Activated CD4-positive, alpha-beta T cell treated with anti-CD3 and anti-CD28 coated beads for 1 hour (primary cell): ENCODE measurements around the gene ARHGEF1.
A peak's percentile ranks its signal among the peaks of the same experiment; 100 is the strongest.

ENCODE experiments used
- DNase-seq: peaks from one replicate; pipeline ENCODE4 v3.0.0-alpha.2; 2020

ARHGEF1 gene

DNA sequence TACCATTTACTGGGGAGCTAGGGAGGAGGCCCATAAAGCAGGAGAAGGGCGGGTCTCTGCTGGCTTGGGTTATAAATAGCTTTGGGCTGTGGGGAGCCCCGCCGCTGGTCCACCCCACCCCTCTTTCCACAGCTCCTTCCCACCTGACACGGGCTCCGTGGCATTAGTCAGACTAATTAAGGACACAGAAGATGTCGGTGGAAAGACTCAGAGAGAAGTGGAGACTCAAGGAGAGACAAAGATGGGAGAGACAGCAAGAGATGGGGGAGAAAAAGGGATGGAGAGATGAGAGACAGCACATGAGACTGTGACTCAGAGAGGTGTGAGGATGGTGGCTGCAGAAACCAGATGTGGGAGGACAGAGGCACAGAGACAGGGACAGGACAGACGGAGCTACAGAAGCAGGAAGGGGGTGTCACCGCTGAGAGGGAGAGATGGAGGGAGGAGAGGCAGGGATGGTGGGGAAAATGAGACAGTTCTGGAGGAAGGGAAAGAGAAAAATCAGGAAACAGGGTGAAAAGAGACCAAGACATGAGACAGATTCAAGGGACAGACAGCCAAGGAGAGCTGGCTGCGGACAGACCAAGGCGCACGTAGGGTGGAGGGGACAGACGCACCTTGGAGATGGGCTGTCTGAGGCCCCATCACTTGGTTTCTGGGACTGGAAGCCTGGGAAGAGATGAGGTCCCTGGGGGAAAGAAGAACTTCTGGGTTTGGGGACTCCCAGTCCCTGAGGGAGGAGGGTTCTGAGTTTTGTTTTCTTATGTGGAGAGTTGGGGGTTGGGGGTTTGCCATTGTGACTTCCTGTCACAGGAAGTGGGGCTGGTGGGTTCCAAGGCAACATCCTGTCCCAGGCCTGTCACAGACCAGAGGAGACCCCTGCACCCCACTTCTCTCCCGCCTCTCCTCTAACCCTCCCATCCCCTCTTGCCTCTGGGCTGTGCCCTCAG is 4.1 kb downstream of the ARHGEF1 start:
- peak; percentile 51 for DNase-seq

DNA sequence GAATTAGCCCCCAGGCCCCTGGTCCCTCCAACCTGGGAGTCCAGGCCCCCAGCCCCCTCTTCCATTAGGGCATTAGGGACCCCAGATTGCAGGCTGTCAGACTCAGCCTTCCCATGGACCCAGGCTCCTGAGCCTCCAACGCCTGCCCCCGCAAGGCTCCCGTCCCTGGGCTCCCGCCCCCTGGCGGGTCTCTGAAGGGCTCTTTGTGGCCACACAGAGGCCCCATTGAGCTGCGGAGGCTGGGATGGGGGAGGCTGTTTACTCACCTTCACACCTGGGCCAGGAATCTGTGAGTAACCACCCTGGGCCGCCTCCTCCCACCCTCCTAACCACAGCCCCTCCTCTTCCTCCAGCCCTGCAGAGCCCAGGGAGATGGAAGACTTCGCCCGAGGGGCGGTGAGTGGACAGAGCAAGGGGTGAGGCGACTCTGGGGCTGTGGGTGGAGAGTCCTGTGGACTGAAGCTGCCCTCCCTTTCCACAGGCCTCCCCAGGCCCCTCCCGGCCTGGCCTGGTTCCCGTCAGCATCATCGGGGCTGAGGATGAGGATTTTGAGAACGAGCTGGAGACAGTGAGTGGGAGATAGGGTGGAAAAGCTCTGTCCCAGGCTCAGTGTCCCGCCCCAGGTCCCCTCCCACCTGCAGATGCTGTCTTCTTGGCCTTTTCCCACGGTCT is 4.9 kb downstream of the ARHGEF1 start:
- DNase-seq = peak; percentile 83

DNA sequence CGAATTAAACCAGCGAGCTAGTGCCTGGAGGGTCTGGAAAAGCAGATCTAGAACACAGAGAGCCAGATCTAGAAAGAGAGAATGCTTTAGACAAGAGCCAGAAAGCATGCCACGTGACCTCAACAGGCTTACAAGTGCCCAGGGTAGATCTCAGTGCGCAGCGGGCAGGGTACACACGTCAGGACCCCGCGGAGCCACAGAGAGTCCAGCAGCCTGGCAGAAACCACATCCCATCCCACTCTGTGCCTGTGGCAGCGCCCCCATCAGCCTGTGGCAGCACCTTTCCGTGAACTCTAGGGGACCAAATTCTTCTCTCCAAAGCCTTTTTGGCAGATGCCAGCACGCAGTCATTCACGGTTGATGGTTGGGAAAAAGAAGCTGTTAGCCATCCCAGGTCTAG is 5.9 kb downstream of the ARHGEF1 start:
- DNase-seq = no peak

DNA sequence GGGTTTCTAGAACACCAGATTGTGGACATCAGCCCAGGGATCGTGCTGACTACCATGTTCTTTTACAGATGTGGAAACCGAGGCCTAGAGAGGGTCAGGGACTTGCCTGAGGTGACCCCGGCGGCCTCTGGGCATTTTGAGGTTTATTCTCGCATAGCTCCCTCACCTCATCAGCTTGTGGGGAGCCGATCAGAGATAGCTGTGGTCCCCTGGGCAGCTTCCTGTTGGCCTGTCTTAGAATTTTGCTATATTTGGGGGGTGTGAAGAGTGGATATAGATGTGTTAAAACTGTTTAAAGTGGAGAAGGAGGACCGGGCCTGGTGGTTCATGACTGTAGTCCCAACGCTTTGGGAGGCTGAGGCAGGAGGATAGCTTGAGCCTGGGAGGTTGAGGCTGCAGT is 6.9 kb downstream of the ARHGEF1 start:
- DNase-seq = no peak

DNA sequence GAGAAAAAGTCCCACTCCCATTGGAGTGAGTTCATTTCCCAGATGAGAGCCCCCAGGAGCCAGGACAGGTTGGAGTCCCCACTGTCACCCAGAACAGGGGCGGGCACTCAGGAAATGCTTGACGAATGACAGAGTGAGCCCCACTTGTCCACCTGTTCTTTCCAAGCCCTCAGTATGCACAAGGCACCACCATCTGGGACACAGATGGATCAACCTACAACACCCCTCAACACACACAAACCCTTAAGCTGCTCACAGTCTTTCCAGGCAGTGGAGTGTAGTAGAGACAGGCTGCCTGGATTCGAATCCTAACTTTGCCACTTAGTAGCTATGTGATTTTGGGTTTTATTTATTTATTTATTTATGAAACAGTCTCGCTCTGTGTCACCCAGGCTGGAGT is 8.0 kb downstream of the ARHGEF1 start:
- DNase-seq = no peak

DNA sequence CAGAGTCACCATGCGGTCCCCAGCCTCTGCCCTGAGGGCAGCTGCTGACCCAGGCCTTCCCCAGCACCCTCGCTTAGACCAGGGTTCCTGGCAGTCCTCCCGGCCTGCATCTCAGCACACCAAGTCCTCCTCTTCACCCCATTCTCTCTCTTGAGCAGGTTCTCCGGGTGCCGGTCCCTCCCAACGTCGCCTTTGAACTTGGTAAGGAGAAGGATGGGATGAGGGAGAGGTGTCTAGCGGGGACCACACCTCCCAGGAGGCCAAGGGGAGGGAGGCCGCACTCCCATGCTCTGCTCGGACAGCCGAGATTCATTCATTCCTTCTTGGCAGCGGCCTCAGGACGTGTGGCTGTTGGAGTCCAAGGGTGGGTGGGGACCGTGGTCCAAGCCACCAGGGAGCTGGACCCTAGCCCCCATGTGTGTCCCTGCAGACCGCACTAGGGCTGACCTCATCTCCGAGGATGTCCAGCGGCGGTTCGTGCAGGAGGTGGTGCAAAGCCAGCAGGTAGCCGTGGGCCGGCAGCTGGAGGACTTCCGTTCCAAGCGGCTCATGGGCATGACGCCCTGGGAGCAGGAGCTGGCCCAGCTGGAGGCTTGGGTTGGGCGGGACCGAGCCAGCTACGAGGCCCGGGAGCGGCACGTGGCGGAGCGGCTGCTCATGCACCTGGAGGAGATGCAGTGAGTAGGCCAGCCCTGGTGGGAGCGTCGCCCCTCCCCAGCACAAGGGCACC is 9.4 kb downstream of the ARHGEF1 start:
- DNase-seq = no peak

DNA sequence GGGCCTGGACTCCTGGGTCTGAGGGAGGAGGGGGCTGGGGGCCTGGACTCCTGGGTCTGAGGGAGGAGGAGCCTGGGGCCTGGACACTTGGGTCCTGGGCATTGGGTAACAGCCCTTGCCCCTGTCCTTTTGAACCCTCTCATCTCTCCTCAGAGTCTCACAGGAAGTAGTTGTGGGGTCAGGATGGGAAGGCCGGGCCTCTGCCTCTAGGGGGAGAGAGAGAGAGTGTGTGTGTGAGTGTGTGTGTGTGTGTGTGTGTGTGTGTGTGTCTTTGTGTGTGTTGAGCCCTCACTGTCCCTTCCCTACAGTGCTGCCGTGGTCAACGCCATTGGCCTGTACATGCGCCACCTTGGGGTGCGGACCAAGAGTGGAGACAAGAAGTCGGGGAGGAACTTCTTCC is 10.9 kb downstream of the ARHGEF1 start:
- DNase-seq = no peak

DNA sequence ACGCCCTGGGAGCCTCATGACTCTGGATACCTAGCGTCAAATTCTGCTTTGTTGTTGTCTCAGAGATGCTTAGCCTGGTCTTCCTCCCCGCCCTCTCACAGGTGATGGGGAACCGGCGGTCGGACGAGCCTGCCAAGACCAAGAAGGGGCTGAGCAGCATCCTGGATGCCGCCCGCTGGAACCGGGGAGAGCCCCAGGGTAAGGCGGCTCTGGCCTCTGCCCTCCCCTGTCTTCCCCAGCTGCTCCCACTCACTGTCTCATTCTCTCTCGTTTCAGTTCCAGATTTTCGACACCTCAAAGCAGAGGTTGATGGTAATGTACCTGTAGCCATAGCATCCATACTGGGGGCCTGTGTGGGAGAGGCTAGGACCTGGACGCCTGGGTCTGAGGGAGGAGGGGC is 11.4 kb downstream of the ARHGEF1 start:
- DNase-seq = no peak

DNA sequence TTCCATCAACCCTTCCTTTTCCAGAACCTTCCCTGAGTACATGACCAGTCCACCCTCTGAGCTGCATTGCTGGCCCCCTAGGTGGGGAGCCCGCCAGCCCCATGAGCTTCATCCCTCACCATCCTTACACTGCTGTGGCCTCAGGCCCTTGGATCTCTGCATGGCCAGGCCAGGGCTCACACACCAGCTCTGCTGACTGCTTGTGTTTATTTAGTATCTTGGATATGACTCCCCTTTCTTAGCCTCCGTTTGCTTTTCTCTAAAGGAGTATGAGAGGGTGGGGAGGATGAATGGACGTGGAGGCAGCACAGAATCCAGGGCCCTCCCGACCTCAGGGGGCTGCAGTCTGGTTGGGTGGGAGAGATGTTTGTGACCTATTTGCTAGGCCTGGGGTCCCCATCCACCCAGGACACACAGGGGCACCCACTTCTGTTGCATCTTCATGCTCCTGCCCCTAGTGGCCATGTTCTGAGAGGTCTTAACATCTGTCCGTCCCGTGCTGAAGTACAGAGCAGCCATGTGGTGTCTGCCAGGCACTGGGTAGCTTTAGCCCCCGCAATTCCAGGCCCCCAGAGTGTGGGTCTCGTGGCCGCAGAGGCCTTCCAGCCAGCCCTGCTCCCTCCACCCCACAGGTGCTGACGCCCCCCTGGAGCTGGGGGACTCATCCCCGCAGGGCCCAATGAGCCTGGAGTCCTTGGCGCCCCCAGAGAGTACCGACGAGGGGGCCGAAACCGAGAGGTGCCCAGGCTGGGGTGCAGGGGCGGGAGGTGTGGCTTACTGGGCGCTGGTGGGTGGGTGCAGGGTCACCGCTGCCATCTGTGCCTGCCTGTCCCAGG is 13.0 kb downstream of the ARHGEF1 start:
- DNase-seq = no peak

DNA sequence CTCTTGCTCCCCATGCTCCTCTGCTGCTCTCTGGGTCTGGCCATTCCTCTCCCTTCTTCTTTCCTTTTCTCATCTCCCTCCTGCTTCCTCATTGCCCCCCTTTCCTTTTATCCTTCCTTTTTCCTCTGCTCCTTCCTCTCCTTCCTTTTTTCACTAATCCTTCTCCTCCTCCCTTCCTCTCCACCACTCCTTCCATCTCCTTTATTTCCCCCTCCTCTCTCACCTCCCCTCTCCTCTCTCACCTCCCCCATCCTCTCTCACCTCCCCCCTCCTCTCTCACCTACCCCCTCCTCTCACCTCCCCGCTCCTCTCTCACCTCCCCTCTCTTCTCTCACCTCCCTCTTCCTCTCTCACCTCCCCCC is 13.6 kb downstream of the ARHGEF1 start:
- DNase-seq = no peak

DNA sequence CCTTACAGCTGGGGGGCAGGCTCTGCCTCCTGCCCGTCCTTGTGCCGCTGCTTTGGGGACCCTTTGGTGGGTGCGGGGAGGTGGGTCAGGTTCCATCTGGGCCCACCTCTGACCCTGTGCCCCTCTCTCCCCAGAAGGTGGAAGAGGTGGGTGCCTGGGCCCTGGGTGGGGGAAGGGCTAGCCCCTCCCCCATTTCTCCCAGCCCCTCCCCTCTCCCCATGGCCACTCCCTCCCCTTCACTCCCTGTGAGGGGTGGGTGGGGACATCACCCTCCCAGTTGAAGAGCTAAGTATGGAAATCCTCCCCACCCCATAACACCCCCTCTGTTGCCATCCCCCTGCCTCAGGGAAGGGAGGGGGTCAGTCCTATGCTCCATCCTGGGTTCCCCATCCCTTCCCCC is 14.2 kb downstream of the ARHGEF1 start:
- DNase-seq = no peak

DNA sequence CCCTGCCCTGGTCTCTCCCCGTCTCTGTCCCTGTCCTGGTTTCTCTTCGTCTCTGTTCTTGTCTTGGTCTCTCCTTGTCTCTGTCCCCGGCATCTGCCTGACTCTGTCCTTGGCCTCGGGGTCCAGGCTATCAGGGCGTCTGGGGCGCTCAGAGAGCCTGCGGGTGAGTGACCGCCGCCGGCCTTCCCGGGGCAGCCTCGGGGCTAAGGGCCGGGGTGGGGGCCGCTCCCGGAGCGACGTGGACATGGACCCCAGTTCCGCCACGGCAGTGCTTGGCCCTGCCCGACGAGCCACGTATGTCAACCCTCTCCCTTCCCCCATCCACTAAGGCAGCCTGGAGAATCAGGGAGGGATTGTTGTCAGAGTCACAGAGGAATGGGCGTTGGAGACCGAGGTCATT is 14.8 kb downstream of the ARHGEF1 start:
- no peak for DNase-seq

DNA sequence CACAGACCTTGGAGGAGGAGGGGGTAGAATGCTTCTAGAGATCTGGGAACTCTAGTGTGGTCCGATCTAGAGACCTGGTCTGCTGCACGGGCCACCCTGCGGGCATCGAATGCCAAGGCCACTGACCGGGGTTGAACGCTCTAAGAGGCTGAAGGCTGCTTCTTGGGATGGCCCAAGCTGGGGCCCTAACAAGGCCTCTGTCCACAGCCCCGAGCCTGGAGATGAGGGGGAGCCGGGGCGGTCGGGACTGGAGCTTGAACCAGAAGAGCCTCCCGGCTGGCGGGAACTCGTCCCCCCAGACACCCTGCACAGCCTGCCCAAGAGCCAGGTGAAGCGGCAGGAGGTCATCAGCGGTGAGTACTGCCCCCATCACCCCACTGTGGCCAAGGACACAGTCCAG is 15.3 kb downstream of the ARHGEF1 start:
- no peak for DNase-seq

DNA sequence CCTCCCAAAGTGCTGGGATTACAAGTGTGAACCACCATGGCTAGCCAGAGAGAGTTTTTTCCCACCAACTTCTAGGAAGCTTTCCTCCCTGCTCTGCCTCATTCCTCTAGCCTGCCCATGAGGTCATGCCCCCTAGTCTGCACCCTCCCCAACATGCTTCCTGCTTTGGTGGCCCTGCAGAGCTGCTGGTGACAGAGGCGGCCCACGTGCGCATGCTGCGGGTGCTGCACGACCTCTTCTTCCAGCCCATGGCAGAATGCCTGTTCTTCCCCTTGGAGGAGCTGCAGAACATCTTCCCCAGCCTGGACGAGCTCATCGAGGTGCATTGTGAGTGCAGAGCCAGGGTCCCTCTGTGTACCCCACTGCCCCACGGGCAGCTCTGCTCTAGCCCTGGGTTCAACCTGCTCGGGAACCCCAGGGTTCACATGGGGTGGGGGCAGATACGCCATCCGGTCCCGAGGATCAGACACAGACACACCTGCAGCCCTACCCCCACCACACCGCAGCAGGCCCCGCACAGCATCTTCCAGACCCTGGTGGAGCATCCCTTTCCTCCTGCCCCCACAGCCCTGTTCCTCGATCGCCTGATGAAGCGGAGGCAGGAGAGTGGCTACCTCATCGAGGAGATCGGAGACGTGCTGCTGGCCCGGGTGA is 18.9 kb downstream of the ARHGEF1 start:
- no peak for DNase-seq

DNA sequence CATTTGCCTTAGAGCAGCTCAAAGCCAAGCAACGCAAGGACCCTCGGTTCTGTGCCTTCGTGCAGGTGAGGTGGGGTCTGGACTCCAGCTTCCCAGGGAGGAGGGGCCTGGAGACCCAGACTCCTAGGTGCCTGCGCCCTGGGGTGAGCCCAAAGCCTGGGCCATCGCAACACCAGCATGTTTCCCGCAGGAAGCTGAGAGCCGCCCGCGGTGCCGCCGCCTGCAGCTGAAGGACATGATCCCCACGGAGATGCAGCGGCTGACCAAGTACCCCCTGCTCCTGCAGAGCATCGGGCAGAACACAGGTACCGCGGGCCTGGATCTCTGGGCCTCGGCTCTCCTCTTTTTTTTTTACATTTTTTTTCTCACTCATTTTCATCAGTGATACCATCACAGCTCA is 19.6 kb downstream of the ARHGEF1 start:
- no peak for DNase-seq

DNA sequence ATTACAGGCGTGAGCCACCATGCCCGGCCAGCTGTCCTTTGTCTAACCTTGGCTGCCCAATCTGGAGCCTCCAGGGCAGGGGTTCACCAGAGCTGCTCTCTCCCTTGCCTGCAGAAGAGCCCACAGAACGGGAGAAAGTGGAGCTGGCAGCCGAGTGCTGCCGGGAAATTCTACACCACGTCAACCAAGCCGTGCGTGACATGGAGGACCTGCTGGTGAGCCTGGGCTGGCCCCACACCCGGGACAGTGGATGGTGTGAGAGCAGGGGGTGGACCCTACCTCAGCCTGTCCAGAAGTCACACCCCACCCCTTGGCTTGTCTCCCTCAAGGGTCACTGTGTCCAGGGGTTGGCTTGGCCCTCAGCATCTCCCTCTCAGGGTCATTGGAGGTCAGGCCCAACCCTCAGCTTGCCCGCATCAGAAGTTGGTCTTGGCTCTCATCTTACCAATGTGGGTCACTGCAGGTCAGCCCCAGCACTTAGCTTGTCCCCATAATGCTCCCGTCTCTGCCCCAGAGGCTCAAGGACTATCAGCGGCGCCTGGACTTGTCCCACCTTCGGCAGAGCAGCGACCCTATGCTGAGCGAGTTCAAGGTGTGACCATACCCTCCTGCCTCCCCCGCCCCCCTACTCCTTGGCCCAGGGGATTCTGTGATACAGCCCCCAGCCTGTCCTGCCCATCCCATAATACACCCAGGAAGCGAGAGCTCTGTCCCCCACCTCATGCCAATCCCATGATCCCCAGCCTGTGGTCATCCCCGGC is 20.4 kb downstream of the ARHGEF1 start:
- DNase-seq = no peak

DNA sequence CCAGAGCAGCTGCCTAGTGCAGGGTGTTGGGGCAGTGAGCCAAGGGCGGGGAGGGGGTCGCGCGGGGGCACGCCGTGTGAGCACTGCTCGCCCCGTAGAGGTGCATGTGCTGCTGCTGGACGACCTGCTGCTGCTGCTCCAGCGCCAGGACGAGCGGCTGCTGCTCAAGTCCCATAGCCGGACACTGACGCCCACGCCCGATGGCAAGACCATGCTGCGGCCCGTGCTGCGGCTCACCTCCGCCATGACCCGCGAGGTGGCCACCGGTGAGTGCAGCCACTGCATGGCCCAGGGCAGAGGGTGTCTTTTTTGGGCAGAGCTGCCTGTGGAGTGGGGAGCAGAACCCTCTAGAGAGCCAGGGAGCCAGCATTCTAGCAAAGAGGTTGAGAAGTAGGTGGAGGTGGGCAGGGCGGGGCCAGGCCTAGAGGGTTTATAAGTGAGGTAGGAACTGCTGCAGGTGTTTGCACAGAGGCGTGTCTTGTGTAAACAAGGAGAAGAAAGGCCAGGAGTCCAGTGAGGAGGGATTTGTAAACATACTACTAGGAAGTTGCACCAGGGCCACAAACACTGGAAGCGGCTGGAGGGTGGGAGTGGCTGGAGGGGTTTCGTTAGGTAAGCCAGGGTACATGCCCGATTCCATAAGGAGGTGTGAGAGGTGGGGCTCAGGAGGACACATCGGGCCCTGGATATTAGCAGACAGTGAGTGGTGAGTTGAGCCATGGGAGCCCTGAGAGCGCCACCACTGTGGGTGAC is 21.3 kb downstream of the ARHGEF1 start:
- no peak for DNase-seq

DNA sequence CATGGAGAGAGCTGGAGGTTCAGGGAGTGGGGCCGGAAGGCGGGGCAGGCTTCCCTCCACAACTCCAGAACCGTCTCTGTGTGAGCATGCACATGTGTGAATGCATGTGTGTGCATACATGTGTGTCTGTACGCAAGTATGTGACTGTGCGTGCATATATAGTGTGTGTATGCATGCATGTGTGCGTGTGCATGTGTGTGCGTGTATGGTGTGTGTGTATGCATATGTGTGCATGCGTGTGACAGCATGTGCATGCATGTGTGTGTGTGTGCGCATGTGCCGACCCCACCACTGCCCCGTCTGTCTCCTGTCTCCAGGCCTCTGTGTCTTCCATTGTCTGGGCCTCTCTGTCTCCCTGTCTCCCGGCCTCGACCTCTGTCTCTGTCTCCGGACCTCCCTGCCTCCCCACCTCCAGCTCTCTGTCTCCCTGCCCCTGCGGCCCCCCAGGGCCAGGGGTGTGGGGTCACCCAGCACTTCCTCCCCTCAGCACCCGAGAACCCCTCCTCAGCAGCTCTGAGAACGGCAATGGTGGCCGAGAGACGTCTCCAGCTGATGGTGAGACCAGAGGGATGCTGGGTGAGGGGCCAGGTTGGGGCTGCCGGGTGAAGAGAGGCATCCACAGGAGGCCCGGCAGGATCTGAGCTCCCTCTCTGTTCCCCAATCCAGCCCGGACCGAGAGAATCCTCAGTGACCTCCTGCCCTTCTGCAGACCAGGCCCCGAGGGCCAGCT is 22.5 kb downstream of the ARHGEF1 start:
- no peak for DNase-seq

DNA sequence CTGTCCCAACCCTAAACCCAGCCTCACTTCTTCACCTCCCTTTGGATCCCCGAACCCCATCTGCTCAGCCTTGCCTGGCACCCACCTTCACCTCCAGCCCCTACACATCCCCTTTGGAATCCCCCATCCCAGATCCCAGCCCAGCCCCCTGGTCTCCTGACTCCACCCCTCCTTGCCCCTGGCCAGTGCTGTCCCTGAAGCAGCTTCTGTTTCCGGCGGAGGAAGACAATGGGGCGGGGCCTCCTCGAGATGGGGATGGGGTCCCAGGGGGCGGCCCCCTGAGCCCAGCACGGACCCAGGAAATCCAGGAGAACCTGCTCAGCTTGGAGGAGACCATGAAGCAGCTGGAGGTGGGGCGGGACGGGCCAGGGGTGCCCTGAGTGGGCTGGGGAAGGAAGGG is 23.3 kb downstream of the ARHGEF1 start:
- DNase-seq = no peak
